GM10266 (cell line): Measurements from ENCODE around the gene IL22RA1.

Source experiments
- DNase-seq: peaks from one replicate; pipeline ENCODE4 v3.0.0; 2012; ENCODE audit errors: extremely low spot score
- TF ChIP-seq, protein P1 (sequence below): IDR thresholded peaks from 2 replicates; pipeline ENCODE4 v1.5.1; 2012; ENCODE audit warnings: mild to moderate bottlenecking, low read depth; ENCODE audit not compliant: control insufficient read depth, insufficient read depth; ENCODE audit errors: missing control alignments

The IL22RA1 gene

GRCh38 chr1:24091971-24092482, 50.9 kb downstream of the IL22RA1 start:
- TF ChIP-seq, protein P1, sequence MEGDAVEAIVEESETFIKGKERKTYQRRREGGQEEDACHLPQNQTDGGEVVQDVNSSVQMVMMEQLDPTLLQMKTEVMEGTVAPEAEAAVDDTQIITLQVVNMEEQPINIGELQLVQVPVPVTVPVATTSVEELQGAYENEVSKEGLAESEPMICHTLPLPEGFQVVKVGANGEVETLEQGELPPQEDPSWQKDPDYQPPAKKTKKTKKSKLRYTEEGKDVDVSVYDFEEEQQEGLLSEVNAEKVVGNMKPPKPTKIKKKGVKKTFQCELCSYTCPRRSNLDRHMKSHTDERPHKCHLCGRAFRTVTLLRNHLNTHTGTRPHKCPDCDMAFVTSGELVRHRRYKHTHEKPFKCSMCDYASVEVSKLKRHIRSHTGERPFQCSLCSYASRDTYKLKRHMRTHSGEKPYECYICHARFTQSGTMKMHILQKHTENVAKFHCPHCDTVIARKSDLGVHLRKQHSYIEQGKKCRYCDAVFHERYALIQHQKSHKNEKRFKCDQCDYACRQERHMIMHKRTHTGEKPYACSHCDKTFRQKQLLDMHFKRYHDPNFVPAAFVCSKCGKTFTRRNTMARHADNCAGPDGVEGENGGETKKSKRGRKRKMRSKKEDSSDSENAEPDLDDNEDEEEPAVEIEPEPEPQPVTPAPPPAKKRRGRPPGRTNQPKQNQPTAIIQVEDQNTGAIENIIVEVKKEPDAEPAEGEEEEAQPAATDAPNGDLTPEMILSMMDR, result no peak
- no peak for DNase-seq

DNA sequence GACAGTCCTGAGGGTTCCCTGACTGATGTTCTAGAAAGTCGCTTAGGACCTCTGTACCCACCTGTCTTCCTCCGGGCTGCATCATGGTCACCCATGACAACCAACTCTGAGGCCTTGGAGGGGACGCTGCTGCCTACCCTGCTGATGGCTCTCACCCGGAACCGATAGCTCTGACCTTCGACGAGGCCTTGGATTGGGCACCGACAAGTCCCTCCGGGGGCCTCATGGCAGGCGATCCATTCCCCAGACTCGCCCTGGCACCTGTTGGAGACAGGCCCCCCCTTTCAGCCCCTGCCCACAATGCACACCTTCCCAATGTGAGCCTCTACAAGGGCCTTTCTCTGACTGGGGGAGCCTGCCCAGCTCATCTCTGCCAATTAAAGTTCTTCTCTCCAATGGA, 52.2 kb downstream of the IL22RA1 start:
- TF ChIP-seq, protein P1, result no peak
- no peak for DNase-seq

DNA sequence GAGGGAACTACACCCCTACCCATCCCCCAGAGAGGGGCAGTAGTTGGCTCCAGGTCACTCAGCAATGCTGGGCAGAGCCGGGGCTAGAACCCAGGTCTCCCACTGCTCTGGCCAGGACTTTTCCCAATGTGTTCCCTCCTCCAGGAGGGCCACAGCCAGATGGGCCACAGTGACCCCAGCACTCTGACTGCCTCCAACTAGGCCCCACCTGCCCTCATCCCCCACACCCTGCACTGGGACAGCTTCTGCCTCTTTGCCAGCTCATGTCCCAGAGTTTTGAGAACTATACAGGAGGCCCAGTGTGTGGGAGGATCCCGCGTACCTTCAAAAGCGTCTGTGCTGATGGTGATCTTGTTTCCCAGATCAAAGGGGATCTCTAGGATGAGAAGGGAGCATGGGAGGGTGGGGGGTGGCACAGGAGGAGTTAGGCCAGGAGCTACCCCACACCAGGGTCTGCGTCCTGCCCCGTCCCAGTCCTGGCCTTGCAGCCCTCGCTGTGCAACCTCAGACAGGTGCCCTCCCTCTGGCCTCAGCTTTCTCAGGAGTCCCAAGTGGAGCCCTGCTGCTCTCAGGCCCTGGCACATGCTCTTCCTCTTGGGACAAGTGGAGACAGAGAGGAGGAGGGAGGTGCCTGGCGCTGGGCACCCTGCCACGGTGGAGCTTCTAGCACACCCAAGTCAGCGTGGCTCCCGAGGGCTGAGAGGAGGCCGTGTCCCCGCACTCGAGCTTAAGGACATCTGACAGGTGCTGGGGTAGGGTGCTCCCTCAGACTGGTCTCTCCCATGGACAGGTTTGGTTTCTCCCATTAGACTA, 53.0 kb downstream of the IL22RA1 start:
- TF ChIP-seq, protein P1, result no peak
- DNase-seq, result no peak

DNA sequence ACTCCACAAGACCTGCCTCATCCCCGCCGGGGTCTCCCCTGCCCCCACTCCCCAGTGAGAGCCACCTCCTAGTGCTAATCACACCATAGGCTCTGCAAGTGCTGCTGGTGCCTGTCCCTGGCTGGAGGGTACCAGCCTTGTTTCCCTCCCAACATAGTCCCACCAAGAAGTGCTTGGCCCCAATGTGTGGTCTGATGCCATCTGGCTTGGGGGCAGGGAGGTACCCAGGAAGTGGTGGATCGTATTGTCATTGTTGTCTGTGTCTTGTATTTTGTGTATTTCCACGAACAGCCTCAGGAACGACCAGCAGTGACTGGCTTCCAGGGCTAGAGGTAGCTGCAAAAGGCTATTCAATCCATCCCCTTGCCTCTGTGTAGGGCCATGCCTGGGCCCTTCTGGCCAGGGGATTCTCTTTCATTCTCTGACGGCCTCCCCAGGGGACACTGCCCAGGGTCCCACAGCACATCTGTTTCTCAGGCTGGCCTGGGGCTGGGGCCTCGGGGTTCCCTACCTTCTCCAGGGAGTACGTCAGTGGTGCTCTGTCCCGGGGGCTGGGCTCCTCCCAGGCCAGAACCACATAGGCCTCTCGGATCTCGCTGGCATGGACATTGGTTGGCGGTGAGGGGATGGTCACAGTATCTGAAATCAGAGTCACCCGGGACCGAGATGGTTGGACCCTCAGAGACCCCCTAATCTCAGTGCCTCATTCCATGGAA, 53.8 kb downstream of the IL22RA1 start:
- DNase-seq, result no peak
- TF ChIP-seq, protein P1, result no peak

GRCh38 chr1:24086466-24086865, 56.5 kb downstream of the IL22RA1 start:
- TF ChIP-seq, protein P1, result no peak
- DNase-seq, result no peak

- TF ChIP-seq, protein P1, result no peak
- DNase-seq, result no peak
These were observed 57.4 kb downstream of the IL22RA1 start for GRCh38 chr1:24085546-24085945.

DNA sequence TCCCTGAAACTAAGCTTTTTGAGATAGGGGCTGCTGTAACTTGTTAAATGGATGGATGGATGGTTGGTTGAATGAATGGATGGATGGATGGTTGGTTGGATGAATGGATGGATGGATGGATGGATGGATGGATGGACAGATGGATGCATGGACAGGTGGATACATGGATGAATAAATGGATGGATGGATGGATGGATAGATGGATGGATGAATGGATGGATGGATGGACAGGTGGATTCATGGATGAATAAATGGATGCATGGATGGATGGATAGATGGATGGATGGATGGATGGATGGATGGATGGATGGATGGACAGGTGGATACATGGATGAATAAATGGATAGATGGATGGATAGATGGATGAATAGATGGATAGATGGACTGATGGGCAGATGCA, 57.9 kb downstream of the IL22RA1 start:
- DNase-seq, result no peak
- TF ChIP-seq, protein P1, result no peak
